HG03432 (cell line): ENCODE results near the gene PGM5.
"Not testable (repeated sequence)": the region's sequence is repeated elsewhere in the genome, so short reads cannot be mapped to it uniquely, and the experiment has no call there.

Experiments
- ATAC-seq: cut with Tn5 transposase; IDR thresholded peaks from one replicate; pipeline ENCODE4 v1.9.1; 2021; ENCODE audit warnings: mild to moderate bottlenecking, moderate library complexity; ENCODE audit not compliant: unreplicated experiment

PGM5 gene

DNA sequence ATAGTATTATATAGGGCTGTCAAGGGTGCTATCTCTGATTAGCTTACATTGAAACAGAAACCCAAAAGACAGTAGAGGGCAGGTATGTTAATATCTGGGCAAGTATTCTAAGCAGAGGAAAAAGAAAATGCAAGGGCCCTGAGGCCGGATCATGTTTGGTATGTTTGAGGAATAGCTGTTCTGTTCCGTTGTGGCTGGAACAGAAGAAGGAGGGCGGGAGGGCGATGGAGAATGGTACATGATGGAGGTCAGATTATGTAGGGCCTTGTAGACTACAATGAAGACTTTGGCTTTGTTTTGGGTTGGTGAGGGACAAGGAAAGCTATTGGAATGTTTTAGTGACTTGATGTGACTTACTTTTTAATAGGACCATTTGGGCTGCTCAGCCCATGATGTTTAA lies 19.4 kb downstream of the PGM5 start:
- not testable (repeated sequence) for ATAC-seq

- ATAC-seq: peak; percentile 87
Measured at GRCh38 chr9:68377723-68378122, 21.3 kb downstream of the PGM5 start.

DNA sequence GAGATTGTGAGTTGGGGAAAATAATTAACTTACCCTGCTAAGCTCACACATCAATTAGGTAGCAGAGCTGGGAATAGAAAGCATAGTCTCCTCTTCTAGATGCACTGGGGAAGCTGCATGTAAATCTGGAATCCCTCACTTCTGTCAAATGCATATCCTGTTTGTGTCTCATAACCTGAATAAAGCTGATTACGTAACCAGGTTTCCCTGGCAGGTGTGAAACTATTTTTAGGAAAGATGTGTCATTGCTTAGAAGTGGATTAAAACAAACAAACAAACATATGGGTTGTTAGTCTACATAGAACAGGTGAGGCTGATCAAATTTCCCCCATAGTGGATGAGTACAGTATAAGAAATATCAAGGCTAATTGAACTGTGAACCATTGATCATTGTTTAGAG lies 27.5 kb downstream of the PGM5 start:
- ATAC-seq: not testable (repeated sequence)

- ATAC-seq: not testable (repeated sequence)
Measured at GRCh38 chr9:68389558-68389957, 33.1 kb downstream of the PGM5 start.

GRCh38 chr9:68390737-68391136 lies 34.3 kb downstream of the PGM5 start:
- not testable (repeated sequence) for ATAC-seq

GRCh38 chr9:68396411-68397094 lies 40.1 kb downstream of the PGM5 start:
- ATAC-seq: not testable (repeated sequence)

GRCh38 chr9:68397095-68397423 lies 40.6 kb downstream of the PGM5 start:
- not testable (repeated sequence) for ATAC-seq

- ATAC-seq: not testable (repeated sequence)
Measured at GRCh38 chr9:68397796-68398195, 41.4 kb downstream of the PGM5 start.

GRCh38 chr9:68398324-68398723 lies 41.9 kb downstream of the PGM5 start:
- not testable (repeated sequence) for ATAC-seq

- ATAC-seq: not testable (repeated sequence)
Measured at GRCh38 chr9:68404421-68405185, 48.2 kb downstream of the PGM5 start.

DNA sequence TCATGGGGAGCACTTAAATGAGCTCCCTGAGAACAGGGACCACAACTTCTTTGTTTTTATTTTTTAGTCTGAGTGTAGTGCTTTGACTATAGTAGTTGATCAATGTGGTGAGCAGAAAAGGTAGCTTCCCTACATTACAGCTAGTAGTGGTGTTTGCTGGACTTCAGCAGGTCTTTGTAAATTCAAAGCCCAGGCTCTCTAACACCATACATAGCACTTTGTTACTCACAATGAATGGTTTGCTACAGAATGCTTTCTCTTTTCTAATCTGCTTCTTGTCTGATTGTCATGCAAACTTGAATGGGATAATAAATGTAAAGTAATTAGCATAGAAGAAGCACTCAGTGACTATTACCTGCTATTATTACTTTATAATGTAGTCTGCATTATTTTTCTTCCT lies 55.5 kb downstream of the PGM5 start:
- ATAC-seq: not testable (repeated sequence)

DNA sequence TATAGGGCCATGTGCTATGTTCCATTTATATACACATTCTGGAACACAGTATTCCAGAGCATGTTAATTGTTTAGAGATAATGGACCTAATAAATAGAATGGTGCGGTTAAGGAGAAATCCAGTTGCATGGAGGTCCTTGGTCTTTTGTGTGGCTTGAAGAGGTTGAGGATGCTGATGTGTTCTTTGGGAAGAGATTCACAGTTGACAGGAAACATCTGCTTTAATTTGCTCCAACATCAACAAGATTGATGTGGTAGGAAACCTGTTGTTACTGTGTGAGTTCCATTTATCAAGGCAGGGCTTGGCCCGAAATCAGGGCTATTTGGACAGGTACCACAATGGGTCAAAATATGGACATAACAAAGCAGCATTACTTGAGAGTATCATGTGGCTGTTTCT lies 56.3 kb downstream of the PGM5 start:
- ATAC-seq: not testable (repeated sequence)

DNA sequence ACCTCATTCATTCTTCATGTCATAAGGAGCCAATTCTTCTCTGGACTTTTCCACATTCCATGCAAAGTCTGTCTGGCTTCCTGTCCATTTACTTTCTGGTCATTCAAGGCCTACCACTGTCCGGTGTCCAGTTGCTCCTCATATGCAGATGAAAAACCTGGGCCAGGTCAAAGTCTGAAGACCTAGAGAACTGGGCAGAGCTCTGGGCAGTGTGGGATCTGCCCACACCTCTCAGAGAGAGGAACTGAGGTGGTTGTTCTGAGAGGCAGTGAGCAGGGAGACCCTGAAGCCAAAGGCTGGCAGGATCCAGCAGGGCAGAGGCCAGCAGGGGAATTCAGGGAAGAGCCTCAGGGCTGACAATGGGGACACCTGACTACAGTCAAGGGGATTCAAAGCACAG lies 58.7 kb downstream of the PGM5 start:
- ATAC-seq: not testable (repeated sequence)

- no peak for ATAC-seq
Measured at GRCh38 chr9:68416936-68417564, 60.6 kb downstream of the PGM5 start.

GRCh38 chr9:68417762-68418161 lies 61.4 kb downstream of the PGM5 start:
- ATAC-seq: no peak

GRCh38 chr9:68418259-68418845 lies 61.9 kb downstream of the PGM5 start:
- no peak for ATAC-seq

GRCh38 chr9:68419901-68420300 lies 63.5 kb downstream of the PGM5 start:
- ATAC-seq: no peak

DNA sequence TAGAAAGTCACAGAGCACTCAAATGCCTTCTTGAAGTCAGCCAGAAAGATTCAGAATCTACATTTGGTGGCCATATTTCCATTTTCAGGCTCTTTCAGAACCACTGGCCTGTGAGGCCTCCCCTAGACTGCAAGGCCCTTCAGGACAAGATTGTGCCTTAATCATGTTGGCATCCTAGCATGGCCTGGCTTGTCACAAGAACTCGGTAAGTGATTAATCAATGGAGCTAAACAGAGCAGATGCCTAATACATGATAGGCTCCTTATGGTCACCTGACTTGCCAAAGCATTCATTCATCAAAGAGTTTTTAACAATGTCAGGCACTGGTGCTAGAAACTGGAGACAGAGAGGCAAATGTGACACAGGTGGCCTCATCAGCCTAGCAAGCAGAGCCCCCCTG lies 70.3 kb downstream of the PGM5 start:
- no peak for ATAC-seq

GRCh38 chr9:68427216-68427977 lies 71.0 kb downstream of the PGM5 start:
- ATAC-seq: no peak

GRCh38 chr9:68428481-68428880 lies 72.1 kb downstream of the PGM5 start:
- no peak for ATAC-seq

- ATAC-seq: no peak
Measured at GRCh38 chr9:68429631-68430030, 73.2 kb downstream of the PGM5 start.
